IPS DF 4.7 (cell line): ENCODE measurements around the gene THSD7A.

ENCODE experiments used
- DNase-seq: peaks from one replicate; pipeline ENCODE4 v3.0.0-alpha.2; 2013; ENCODE audit warnings: low spot score; ENCODE audit errors: extremely low read depth

Gene THSD7A

GRCh38 chr7:11810043-11810625 lies 21.9 kb downstream of the THSD7A start:
- no peak for DNase-seq

- no peak for DNase-seq
These were observed 25.0 kb downstream of the THSD7A start for GRCh38 chr7:11807000-11807399.

- DNase-seq, result no peak
These were observed 27.4 kb downstream of the THSD7A start for GRCh38 chr7:11804621-11805020.

DNA sequence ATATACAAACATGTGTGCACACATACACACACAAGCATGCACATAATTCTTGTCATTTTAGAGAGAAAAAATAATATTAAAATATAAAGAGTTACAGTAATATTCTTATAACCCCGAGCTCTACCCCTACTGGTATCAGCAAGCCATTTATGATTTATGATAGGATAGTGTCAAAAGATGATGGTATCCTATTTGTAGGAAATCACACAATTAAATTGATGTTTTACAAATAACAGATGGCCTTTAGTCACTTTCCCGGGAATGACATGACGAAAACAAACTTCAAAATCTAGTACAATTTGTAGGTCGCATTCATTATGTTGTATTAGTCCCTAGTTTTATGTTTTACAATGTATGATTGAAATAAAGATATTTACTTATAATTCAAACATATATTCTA lies 36.8 kb downstream of the THSD7A start:
- DNase-seq, result no peak

GRCh38 chr7:11792166-11792565 lies 39.8 kb downstream of the THSD7A start:
- DNase-seq, result no peak

GRCh38 chr7:11788568-11788967 lies 43.4 kb downstream of the THSD7A start:
- DNase-seq, result no peak

GRCh38 chr7:11787534-11787933 lies 44.5 kb downstream of the THSD7A start:
- no peak for DNase-seq

- peak; percentile 30 for DNase-seq
These were observed 45.8 kb downstream of the THSD7A start for GRCh38 chr7:11786186-11786585.

GRCh38 chr7:11784769-11785536 lies 47.0 kb downstream of the THSD7A start:
- no peak for DNase-seq

DNA sequence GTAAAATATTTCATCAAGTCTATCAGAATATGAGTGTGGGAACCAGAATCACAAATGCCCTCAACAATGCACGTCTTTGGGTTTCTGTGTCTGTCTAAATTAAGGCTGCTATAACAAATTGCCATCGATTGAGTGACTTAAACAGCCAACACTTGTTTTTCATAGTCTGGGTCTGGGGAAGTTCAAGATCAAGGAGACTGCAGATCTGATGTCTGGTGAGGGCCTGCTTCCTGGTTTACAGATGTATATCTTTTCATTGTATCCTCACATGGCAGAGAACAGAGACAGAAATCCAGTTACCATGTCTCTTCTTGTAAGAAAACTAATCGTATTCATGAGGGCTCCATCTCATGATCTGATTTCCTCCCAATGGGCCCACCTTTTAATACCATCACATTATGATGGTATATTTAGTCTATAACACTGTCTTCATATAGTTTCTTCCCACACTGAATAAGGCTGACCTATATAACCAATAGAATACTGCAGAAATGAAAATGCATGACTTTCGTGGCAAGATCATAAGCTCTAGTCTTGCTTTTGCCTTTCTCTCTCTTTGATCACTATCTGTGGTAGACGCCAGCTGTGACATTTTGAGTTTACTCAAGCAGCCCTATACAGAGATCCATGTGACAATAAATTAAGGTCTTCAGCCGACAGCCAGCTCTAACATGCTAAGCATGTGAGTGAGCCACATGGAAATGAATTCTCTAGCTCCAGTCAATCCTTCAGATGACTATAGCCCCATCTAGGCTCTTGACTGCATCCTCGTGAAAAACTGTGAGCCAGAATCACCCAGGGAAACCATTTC lies 51.9 kb downstream of the THSD7A start:
- DNase-seq, result no peak

GRCh38 chr7:11776039-11776438 lies 56.0 kb downstream of the THSD7A start:
- no peak for DNase-seq

DNA sequence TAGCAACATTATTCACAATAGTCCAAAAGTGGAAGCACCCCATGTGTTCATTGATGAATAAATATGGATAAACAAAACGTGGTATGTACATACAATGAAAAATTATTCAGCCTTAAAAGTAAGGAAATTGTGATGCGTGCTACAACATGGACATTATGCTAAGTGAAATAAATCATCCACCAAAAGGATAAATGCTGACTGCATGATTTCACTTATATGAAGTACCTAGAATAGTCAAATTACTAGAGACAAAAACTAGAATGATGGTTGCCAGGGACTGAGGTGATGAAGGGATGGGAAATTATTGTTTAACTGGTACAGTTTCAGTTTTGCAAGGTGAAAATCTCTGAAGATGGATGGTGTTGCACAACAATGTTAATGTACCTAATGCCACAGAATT lies 56.6 kb downstream of the THSD7A start:
- no peak for DNase-seq

DNA sequence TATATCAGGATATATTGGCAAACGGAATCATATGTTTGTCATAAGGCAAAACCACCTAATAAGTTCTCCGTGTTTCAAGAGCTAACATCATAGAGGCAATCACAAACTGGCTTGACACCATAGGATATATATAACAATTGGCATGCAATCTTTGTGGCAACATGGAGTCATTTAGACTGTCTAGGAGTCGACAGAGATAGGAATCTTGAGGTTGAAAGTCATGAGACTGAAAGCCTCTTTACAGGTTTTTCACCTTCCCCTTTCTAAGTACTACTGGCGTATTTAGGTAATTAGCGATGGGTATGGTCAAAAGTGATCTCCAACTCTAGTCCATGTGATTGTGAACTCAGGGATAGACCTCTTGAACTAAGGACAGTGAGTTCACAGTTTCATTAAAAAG lies 63.7 kb downstream of the THSD7A start:
- no peak for DNase-seq

DNA sequence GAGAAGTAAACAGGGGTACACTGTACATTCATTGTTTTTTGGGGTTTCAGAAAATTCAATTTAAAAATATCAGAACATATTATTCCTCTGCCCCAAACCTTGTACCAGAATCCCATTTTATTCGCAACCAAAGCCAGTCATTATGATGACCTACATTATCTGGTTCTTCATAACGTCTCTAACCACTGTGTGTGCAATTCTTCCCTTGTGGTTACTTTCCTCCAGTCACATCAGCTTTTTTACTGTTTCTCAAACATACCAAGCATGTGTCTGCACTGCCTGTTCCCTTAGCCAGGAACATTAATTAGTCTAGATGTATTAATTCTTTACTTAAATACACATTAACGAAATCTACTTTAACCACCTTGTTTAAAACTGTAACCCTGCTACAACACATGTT lies 64.8 kb downstream of the THSD7A start:
- DNase-seq, result no peak

GRCh38 chr7:11760372-11760771 lies 71.6 kb downstream of the THSD7A start:
- no peak for DNase-seq

- no peak for DNase-seq
These were observed 73.3 kb downstream of the THSD7A start for GRCh38 chr7:11758627-11759111.

DNA sequence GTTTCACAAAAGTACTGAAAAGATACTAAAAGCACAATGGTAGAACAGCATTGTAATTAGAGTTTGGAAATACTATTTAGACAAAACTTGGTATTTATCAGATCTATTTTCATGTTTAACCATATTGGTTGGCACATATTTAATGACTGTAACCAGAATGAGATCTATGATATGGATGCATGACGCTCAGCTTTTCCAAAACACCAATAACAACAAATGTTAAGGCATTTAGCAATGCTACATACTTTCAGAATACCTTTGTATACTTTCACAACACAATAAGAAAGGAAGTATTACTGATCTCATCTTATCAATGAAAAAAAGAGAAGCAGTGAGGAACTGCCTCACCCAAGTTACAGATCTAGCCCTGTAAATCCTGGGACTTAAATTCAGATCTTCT lies 74.8 kb downstream of the THSD7A start:
- DNase-seq, result no peak

DNA sequence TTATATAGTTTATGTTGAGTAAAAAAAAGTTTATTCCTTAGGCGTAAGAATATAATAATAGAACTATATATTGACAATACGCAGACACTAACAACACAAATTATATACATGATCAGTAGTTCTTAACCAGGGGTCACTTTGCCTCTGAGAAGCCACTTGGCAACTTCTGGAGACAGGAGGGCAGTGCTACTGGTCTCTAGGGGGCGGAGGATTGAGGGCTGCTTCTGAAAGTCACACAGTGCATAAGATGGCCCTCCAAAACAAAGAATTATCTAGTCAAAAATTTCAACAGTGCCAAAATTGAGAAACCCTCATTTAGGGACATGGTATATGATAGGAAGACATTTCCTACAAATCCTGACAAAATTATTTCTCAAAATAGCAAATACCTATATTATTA lies 77.1 kb downstream of the THSD7A start:
- DNase-seq, result no peak

DNA sequence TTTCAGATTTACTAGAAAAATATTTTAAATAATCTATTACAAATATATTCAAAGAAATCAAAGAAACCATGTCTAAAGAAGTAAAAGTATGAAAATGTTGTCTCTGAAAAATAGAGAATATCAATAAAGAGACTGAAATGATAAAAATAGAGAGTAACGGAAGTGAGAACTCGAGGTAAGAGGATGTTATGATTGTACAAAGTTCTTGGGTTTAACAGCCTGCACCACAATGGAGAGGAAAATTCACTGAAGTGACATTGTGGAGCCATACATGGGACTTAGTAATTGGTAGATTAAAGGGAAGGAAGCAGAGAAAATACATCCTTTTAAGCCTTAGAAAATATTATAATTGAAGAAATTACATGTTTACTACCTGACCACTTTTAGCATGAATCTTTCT lies 77.9 kb downstream of the THSD7A start:
- no peak for DNase-seq

GRCh38 chr7:11753433-11753832 lies 78.6 kb downstream of the THSD7A start:
- no peak for DNase-seq

DNA sequence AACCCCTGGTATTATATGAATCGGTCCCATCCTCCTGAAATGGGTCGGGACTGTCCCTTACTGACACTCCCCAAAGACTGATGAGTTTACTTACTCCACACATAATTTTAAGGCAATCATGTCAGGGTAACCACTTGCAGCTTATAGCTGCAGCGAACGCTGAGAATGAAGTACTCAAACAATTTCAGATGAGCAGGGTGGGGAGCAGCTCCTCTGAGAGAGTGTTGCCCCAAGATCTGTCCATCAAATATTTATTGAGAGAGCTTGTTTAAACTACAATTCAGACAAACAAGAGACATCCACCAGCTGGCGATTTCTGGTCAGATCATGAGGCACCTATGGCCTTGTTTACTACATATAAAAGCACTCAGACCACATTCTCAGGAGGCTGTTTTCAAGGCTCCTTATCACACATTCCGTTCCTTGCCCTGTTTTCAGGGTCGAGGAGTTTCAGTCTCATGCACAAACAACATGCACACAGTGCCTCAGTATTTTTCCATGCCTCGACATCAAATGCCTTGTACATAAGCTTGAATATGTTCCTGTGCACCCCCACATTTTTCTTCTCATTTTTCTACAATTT lies 80.1 kb downstream of the THSD7A start:
- DNase-seq, result no peak

- DNase-seq, result no peak
These were observed 80.7 kb downstream of the THSD7A start for GRCh38 chr7:11751315-11751714.
